RWPE1 (cell line): Measurements from ENCODE around the gene ALDH1A2.

Experiments used
- CTCF ChIA-PET: fragments of 350-600 bp; sonication (Branson Sonifier 250); formaldehyde crosslinking; extraction: SDS; loops from one replicate; lab custom pipeline; 2021; lab: Yijun Ruan, JAX
- POLR2A ChIA-PET: fragments of 400-600 bp; formaldehyde crosslinking; extraction: SDS; loops from one replicate; lab custom pipeline; 2020; ENCODE audit warnings: antibody characterized with exemption; ENCODE audit not compliant: low non-redundant PET; lab: Yijun Ruan, JAX
- DNase-seq: peaks from one replicate; pipeline ENCODE4 v3.0.0; 2012; ENCODE audit warnings: low spot score
- H3K27ac ChIP-seq: fragments of 450-650 bp; 2 replicates; pipeline ENCODE4 v1.5.1; 2017
- TF ChIP-seq, protein P1 (sequence below): fragments of 450-650 bp; conservative IDR thresholded peaks from 2 replicates; pipeline ENCODE4 v1.5.1; 2017; ENCODE audit warnings: low read depth, mild to moderate bottlenecking

ALDH1A2 gene

DNA sequence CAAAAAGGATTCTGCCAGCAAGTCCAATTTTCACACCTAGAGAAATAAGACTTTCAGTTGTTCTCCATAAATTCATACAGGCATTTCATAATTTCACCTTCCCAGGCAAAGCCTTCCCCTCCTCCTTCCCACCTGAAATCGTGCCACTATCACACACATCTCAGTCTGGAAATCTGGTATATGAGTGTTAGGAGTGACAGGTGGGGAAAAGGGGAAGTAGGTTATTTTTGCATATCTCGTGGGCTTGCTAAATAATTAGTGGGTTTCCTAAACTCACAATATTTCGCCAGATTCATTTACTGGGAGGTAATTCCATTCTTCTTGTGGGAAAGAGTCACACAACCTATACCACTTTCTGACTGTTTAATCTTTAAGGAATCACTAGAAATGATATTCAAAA lies 7.4 kb downstream of the ALDH1A2 start:
- ChIA-PET CTCF (interaction anchor here (0.7 kb wide), 1 partner anchor 307 kb away, joined by 4 read pairs; no protein-coding TSS in a partner anchor), POLR2A (no interaction called here)
- TF ChIP-seq, protein P1, sequence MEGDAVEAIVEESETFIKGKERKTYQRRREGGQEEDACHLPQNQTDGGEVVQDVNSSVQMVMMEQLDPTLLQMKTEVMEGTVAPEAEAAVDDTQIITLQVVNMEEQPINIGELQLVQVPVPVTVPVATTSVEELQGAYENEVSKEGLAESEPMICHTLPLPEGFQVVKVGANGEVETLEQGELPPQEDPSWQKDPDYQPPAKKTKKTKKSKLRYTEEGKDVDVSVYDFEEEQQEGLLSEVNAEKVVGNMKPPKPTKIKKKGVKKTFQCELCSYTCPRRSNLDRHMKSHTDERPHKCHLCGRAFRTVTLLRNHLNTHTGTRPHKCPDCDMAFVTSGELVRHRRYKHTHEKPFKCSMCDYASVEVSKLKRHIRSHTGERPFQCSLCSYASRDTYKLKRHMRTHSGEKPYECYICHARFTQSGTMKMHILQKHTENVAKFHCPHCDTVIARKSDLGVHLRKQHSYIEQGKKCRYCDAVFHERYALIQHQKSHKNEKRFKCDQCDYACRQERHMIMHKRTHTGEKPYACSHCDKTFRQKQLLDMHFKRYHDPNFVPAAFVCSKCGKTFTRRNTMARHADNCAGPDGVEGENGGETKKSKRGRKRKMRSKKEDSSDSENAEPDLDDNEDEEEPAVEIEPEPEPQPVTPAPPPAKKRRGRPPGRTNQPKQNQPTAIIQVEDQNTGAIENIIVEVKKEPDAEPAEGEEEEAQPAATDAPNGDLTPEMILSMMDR = no peak
- DNase-seq = no peak
- no peak overlapping the region for H3K27ac ChIP-seq

DNA sequence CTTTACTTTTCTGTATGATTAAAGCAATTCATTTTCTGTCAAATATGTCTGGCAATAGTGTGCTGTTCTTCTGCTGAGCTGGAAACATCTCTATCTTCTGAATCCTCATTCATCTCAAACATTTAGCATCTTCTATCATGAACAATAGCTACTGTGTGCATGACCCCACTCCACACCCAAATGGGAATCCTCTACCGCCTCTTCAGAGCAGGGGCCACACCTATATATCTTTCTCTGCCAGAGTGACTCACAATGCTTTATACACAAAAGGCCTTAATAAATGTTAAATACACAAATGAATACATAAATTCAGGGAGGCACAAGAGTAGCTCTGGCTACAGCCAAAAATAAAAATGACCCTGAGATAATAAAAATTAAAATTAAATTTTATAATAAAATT lies 8.0 kb downstream of the ALDH1A2 start:
- no peak overlapping the region for H3K27ac ChIP-seq
- CTCF ChIA-PET = interaction anchor here (0.9 kb wide), 1 partner anchor 9 kb away, joined by 3 read pairs; no protein-coding TSS in a partner anchor
- DNase-seq = peak; percentile 75
- POLR2A ChIA-PET = no interaction called here
- TF ChIP-seq, protein P1 = no peak

DNA sequence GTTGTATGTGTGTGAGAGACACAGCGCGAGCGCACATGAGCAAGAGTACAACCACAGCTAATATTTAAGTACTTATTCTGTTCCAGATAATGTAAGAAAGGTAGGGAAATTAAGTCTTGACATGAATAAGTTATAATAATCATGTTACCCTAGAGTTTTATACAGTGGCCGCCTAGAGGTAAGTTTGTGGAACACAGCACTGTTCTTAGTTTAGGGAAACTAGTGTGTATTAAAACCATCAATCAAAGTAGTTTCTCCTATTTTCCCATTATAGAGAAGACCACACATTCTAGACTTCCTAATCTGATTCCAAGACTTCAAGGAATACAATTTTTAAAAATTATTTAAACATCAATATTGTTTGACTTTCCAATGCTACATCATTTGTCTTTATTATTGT lies 9.5 kb downstream of the ALDH1A2 start:
- TF ChIP-seq, protein P1 = no peak
- no peak for DNase-seq
- H3K27ac ChIP-seq = no peak overlapping the region
- CTCF ChIA-PET = no interaction called here
- POLR2A ChIA-PET = no interaction called here

DNA sequence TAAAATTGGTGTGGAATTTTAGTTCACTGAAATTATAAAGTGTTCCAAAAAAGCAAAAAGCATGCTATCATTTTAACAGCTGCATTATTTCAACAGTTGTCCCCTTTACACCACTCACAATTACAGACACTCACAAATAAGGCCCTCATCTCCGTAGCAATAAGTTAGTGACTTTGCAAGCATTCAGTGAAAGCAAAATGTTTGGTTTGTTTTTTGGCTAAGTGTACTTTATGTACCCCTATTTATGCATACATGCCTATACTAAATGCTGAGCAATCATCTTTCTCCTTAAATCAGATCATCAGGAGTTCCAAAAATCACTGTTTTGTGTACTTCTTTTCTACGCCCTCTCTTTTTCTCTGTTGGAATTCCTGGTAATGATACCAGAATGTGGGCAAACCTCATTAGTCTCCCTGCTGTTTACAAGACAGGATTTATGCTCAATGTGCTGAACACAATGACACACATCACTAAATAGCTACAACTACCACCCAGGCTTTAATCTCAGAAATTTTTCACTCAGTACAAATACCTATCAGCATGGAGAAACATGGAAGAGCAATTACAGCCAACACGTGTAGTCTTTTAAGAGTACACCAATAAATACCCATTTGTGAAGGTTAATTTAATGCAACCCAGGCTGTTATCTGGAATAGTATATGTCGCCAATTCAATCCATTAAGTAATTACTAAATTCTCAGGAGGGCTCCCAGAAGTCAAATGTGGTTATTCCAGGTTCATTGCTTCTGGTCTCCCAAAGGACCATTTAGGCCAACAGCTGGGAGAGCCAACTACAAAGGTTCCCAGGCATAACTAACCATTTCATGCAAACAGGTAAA lies 12.0 kb downstream of the ALDH1A2 start:
- no peak for DNase-seq
- ChIA-PET POLR2A (no interaction called here), CTCF (no interaction called here)
- no peak overlapping the region for H3K27ac ChIP-seq
- TF ChIP-seq, protein P1 = no peak

DNA sequence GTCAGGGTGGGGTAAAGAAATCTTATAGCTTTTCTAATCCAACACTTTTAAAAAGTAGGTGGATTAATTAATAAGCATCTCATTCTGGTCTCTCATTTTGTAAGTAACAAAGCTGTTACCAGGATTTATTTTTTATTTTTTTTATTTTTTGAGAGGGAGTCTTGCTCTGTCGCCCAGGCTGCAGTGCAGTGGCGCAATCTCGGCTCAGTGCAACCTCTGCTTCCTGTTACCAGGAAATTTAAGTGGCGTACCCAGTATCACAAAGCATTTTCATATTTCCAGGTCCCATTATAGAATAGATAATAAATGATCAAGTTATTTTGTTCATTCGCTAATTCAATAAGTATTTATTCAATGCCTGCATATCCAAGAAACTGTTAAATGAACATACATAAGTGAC lies 13.2 kb downstream of the ALDH1A2 start:
- TF ChIP-seq, protein P1 = no peak

DNA sequence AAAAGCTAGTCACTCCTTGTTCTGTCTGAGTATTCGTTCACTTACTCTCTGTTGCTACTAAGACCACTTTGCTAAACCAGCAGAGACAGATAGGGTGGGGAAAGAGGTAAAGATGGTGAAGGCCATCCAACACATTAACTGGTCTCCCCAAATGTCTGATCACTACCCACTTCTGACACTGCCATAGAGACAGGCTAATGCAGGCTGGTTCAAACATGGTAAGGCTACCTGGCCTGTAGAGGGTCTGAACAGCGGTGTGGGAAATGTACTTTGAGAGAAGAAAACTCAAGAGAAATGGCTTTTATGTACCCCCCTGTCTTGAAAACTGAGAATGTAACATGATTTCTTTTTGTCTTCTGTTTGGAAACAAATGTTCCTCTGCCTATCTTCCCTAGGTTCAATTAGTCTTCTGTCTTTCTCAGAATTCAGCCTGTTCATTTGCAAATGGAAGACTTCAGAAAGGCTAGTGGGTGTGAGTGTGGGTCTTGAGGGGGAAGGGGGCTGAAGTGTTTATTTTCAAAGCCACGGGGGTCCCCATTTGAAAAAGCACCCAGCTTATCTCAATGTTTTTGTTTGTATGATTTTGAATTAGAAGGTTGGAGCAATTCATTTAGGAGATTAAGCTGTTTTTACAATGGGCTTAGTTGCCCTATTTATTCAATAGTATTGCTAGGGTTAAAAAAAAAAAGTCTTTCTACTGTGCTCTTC lies 15.8 kb downstream of the ALDH1A2 start:
- TF ChIP-seq, protein P1 = no peak
- POLR2A ChIA-PET = no interaction called here
- no peak for DNase-seq
- CTCF ChIA-PET = interaction anchor here (0.6 to 0.7 kb wide), 3 partner anchors 155 to 392 kb away, joined by 3 read pairs; no protein-coding TSS in a partner anchor
- no peak overlapping the region for H3K27ac ChIP-seq

More for the DNA sequence above, 13.2 kb downstream of the ALDH1A2 start:
- no peak for DNase-seq
- POLR2A ChIA-PET = no interaction called here
- CTCF ChIA-PET = no interaction called here
- H3K27ac ChIP-seq = no peak overlapping the region
